Choroid plexus epithelial cell (primary cell): Measurements from ENCODE around the gene SYNRG.

Experiments
- DNase-seq: peaks from one replicate; pipeline ENCODE4 v3.0.0-alpha.2; 2010; ENCODE audit warnings: low read depth
- H3K4me3 ChIP-seq: 2 replicates; pipeline ENCODE4 v1.5.1; 2011; ENCODE audit warnings: low read depth, mild to moderate bottlenecking, control low read depth, low read length, moderate library complexity
- CTCF ChIP-seq: conservative IDR thresholded peaks from 2 replicates; pipeline ENCODE4 v1.5.1; 2011; ENCODE audit warnings: low read depth, mild to moderate bottlenecking, control low read depth, inconsistent platforms, low read length, moderate library complexity

Gene SYNRG

GRCh38 chr17:37476431-37477120 lies 132.6 kb downstream of the SYNRG start:
- peak; percentile 84 for DNase-seq
- no peak for TF ChIP-seq CTCF
- no peak overlapping the region for H3K4me3 ChIP-seq

- DNase-seq, result no peak
- TF ChIP-seq CTCF, result no peak
- H3K4me3 ChIP-seq, result no peak overlapping the region
Measured at GRCh38 chr17:37475731-37476420, 133.3 kb downstream of the SYNRG start.

- TF ChIP-seq CTCF, result no peak
- DNase-seq, result no peak
- no peak overlapping the region for H3K4me3 ChIP-seq
Measured at GRCh38 chr17:37470181-37470580, 139.0 kb downstream of the SYNRG start.

GRCh38 chr17:37466471-37466870 lies 142.7 kb downstream of the SYNRG start:
- no peak for DNase-seq
- TF ChIP-seq CTCF, result no peak
- no peak overlapping the region for H3K4me3 ChIP-seq

GRCh38 chr17:37465069-37465616 lies 144.1 kb downstream of the SYNRG start:
- no peak for TF ChIP-seq CTCF
- peak; percentile 83 for DNase-seq
- no peak overlapping the region for H3K4me3 ChIP-seq
